ENCODE results near the gene ROPN1.

The ROPN1 gene

DNA sequence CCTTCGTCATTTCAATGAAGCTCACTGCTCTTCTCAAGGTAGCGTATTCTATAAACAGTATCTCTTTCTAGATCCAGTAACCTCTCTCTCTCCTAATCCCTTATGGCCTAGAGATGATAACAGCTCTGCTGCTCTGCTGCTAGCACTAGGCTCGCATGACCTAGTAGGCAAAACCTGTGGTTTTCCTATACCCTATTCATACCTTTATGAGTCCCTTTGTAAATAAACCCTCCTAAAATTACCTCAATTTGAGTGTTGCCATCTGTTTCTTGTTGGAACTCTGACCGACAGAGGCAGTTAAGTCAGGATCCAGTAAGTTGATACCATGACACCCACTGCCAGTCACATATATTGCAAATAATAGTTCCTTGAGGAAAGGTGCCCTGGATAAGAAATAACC is 38.2 kb downstream of the ROPN1 start:
- H3K9me3 Mint-ChIP-seq: no peaks in the 10 kb centered on the region
- H3K36me3 Mint-ChIP-seq (ENCODE audit: insufficient read depth): peaks cover 4% of the 10 kb centered on the region
- H3K27me3 Mint-ChIP-seq: no peaks in the 10 kb centered on the region
- H3K4me3 Mint-ChIP-seq: no peak overlapping the region
- peaks cover 10% of the 10 kb centered on the region for H3K4me1 Mint-ChIP-seq
- no peak for ATAC-seq (replicated peaks; ENCODE audit: extremely low read depth, poor library complexity, severe bottlenecking)
- no peak overlapping the region for H3K27ac Mint-ChIP-seq (ENCODE audit: low read depth)
- no peak for DNase-seq (ENCODE audit: low spot score in 2 of 2)

DNA sequence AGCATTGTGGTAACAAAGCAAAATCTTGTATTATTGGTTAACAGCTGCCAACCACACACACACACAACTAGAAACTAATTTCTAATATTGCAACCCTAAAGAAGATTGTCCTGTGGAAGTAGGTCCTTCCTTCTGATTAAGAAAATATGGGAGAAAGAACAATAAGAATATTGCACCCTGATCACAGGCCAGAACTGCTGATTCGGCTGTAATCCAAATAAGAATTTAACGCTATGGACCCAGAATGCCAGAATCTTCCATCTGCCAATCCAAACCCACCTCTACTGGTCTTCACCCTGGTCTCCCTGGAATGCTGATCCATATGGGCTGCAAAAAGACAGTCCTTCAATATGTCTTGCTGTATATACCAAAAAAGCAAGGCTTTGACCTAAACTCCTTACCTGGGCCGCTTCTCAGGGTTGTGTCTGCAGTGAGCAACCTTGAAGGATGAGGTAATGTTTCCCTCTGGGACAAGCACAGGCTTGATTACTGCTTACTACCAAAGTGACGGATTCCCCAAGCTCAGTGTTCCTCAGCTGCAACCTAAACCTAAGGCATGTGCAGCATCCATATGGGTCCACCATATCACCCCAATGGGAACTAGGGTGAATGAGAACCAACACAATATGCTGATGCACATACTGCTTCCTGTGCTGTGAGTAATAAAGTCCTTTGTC is 38.9 kb downstream of the ROPN1 start:
- peaks cover 2% of the 10 kb centered on the region for H3K4me1 Mint-ChIP-seq
- peaks cover 4% of the 10 kb centered on the region for H3K36me3 Mint-ChIP-seq (ENCODE audit: insufficient read depth)

DNA sequence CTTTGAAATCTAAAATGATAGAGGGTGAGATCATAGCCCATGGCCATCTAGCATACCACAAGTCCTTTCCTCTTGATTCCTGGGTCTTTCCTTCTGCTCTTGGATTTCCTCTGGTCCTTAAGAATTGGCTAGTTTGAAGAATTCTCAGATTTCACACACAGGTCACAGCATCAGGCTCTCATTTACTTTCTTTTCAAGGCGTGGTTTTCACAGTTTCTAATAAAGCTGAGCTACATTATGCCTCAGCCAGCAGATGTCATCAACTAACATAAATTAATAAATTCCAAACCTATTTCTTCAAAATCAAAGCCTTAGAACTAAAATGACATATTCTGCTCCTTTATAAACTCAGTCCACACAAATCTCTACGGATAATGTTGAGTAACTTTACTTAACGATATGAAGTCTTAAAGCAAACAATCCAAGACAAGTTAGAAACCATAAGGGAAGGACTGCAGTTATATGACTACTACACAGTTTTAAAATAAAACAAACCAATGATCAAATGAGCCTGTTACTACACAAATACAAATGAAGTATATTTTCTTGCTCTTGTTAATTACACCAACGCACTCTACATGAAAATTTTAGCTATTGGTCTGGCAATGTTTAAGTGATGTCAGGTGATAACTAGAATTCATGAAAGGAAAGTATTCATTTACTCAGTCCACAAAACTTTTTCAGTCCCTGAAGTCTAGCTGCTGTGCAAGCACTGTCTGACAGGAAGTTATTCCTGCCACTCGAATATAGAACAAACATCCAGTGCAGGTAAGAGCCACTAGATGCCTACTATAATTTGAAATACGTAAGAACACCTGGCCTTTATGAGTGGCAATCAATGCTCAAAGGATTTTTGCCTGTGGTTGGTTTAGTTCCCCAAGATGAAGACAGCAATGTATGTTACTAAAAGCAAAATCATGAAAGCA is 40.1 kb downstream of the ROPN1 start:
- Mint-ChIP-seq H3K4me1 (no peaks in the 10 kb centered on the region), H3K4me3 (no peak overlapping the region), H3K9me3 (no peaks in the 10 kb centered on the region), H3K27ac (ENCODE audit: low read depth) (no peak overlapping the region), H3K36me3 (ENCODE audit: insufficient read depth) (peaks cover 7% of the 10 kb centered on the region), H3K27me3 (no peaks in the 10 kb centered on the region)
- DNase-seq (ENCODE audit: low spot score in 2 of 2): no peak
- ATAC-seq (replicated peaks; ENCODE audit: extremely low read depth, poor library complexity, severe bottlenecking): no peak

More for the DNA sequence above, 38.9 kb downstream of the ROPN1 start:
- DNase-seq (ENCODE audit: low spot score in 2 of 2): no peak
- Mint-ChIP-seq H3K9me3 (no peaks in the 10 kb centered on the region), H3K27me3 (no peaks in the 10 kb centered on the region), H3K4me3 (no peak overlapping the region), H3K27ac (ENCODE audit: low read depth) (no peak overlapping the region)
- ATAC-seq (replicated peaks; ENCODE audit: extremely low read depth, poor library complexity, severe bottlenecking): no peak

DNA sequence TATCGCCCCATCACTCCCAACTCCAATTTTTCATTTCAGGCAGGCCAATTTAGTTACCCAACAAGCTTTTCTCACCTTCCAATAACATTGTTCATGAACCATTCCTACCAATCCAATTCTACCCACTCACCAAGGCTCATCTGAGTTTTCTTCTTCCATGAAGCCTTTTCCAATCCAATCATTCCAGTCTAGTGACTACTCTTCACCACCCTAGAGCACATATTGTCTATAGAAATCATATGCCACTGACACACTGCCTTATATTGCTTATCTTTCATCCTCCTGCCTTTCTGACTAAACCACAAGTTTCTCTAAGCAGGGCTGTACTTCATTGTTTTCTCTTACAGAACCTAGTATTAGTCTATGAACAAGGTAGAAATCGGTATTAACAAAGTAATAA is 42.3 kb downstream of the ROPN1 start:
- H3K4me3 Mint-ChIP-seq: no peak overlapping the region
- DNase-seq (ENCODE audit: low spot score in 2 of 2) (no peak), ATAC-seq (replicated peaks; ENCODE audit: extremely low read depth, poor library complexity, severe bottlenecking) (no peak)
- H3K9me3 Mint-ChIP-seq: no peaks in the 10 kb centered on the region
- no peaks in the 10 kb centered on the region for H3K27me3 Mint-ChIP-seq
- H3K27ac Mint-ChIP-seq (ENCODE audit: low read depth): no peak overlapping the region
- peaks cover 9% of the 10 kb centered on the region for H3K36me3 Mint-ChIP-seq (ENCODE audit: insufficient read depth)
- no peaks in the 10 kb centered on the region for H3K4me1 Mint-ChIP-seq

DNA sequence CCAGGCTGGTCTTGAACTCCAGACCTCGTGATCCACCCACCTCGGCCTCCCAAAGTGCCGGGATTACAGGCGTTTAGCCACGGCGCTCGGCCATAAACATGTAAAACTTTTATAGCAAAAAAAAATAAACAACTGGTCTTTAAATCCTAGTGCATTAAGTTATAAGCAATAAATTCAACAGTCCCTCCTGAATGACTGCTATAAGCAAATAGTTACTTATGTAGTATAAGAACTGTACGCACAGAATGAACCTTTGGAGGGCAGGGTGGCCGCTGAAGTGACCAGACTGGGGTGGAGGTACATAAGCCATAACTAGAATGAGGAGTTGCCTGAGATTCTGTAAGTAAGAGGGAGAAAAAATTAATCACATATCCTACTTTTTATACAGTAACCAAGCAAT is 43.5 kb downstream of the ROPN1 start:
- no peak overlapping the region for H3K4me3 Mint-ChIP-seq
- no peaks in the 10 kb centered on the region for H3K4me1 Mint-ChIP-seq
- no peaks in the 10 kb centered on the region for H3K9me3 Mint-ChIP-seq
- no peak for ATAC-seq (replicated peaks; ENCODE audit: extremely low read depth, poor library complexity, severe bottlenecking)
- H3K36me3 Mint-ChIP-seq (ENCODE audit: insufficient read depth): peaks cover 13% of the 10 kb centered on the region
- H3K27ac Mint-ChIP-seq (ENCODE audit: low read depth): no peak overlapping the region
- H3K27me3 Mint-ChIP-seq: no peaks in the 10 kb centered on the region
- DNase-seq (ENCODE audit: low spot score in 2 of 2): no peak

DNA sequence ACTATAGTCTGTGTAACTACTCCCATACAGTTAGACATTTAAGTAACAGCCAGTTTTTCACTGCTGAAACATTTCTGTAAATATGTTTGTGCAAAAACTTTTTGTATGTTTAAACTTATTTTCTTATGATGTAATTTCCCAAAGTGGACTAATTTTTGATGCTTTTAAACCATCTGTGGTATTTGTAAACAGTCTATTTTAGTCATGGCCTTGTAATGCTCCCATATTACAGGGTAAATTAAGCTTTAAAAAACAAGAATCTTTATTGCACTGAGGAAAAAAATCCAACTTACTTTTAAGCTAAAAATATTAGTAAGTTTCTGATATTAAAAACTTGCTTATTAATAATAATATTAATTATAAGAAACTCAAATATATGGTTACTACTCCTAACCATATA is 44.4 kb downstream of the ROPN1 start:
- no peak for DNase-seq (ENCODE audit: low spot score in 2 of 2)
- peaks cover 16% of the 10 kb centered on the region for H3K36me3 Mint-ChIP-seq (ENCODE audit: insufficient read depth)
- H3K27me3 Mint-ChIP-seq: no peaks in the 10 kb centered on the region
- H3K4me1 Mint-ChIP-seq: no peaks in the 10 kb centered on the region
- no peaks in the 10 kb centered on the region for H3K9me3 Mint-ChIP-seq
- ATAC-seq (replicated peaks; ENCODE audit: extremely low read depth, poor library complexity, severe bottlenecking): no peak
- no peak overlapping the region for H3K4me3 Mint-ChIP-seq
- H3K27ac Mint-ChIP-seq (ENCODE audit: low read depth): no peak overlapping the region

DNA sequence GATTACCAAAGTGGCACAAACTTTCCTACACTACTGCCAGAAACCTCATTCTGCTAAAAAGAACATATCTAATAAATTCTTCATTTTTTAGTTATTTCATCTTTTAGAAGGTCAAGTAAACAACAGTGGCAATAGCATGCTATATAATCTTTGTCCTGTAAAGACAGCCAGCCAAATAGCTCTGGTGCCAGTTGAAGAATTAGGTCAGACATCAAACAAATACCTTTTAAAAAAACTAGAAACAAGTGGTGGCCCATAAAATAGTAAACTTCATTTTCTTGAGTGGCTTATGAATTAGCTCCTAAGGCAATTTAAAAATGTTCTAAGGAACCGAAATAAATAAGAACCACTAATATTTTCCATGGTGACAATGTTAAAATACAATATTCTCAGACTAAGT is 50.4 kb downstream of the ROPN1 start:
- H3K27me3 Mint-ChIP-seq: no peaks in the 10 kb centered on the region
- H3K36me3 Mint-ChIP-seq (ENCODE audit: insufficient read depth): peaks cover 9% of the 10 kb centered on the region
- ATAC-seq (replicated peaks; ENCODE audit: extremely low read depth, poor library complexity, severe bottlenecking) (no peak), DNase-seq (ENCODE audit: low spot score in 2 of 2) (no peak)
- no peaks in the 10 kb centered on the region for H3K9me3 Mint-ChIP-seq
- no peak overlapping the region for H3K4me3 Mint-ChIP-seq
- H3K27ac Mint-ChIP-seq (ENCODE audit: low read depth): no peak overlapping the region
- H3K4me1 Mint-ChIP-seq: no peaks in the 10 kb centered on the region

DNA sequence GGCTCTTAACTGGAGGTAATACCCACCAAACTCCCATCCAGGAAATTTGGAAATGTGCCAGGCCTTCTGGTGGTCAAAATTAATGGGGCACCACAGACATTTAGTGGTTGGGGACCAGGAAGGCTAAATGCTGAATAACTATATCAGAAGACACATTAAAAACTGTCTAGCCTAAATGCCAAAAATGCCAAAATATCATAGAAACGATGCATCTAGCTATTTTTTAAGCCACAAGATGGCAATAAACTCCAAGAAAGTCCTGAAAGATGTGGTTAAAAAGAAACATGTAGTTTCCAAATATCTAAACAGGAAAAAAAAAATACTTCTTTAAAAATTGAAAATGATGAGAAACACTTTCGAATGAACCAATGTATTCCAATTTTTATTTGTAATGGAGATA is 50.8 kb downstream of the ROPN1 start:
- DNase-seq (ENCODE audit: low spot score in 2 of 2) (no peak), ATAC-seq (replicated peaks; ENCODE audit: extremely low read depth, poor library complexity, severe bottlenecking) (no peak)
- no peaks in the 10 kb centered on the region for H3K27me3 Mint-ChIP-seq
- H3K4me3 Mint-ChIP-seq: no peak overlapping the region
- no peak overlapping the region for H3K27ac Mint-ChIP-seq (ENCODE audit: low read depth)
- H3K36me3 Mint-ChIP-seq (ENCODE audit: insufficient read depth): peaks cover 8% of the 10 kb centered on the region
- no peaks in the 10 kb centered on the region for H3K4me1 Mint-ChIP-seq
- H3K9me3 Mint-ChIP-seq: no peaks in the 10 kb centered on the region

DNA sequence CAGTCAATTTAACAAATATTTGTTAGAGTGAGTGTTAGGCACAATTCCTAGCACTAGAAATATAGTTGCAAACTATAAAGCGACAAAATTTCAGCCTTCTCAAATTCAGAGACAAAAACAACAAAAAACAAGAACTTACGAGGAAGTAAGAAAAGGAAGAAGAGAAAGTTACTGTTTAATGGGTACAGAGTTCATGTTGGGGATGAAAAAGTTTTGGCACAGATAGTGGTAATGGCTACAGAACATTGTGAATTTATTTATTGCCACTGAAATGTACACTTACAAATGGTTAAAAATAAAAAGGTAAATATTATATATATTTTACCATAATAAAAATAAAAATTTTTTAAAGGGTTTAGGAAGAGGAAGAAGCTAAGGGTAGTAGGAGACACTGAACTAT is 52.2 kb downstream of the ROPN1 start:
- ATAC-seq (replicated peaks; ENCODE audit: extremely low read depth, poor library complexity, severe bottlenecking): no peak
- no peak overlapping the region for H3K27ac Mint-ChIP-seq (ENCODE audit: low read depth)
- peaks cover 8% of the 10 kb centered on the region for H3K36me3 Mint-ChIP-seq (ENCODE audit: insufficient read depth)
- no peak for DNase-seq (ENCODE audit: low spot score in 2 of 2)
- H3K4me3 Mint-ChIP-seq: no peak overlapping the region
- H3K4me1 Mint-ChIP-seq: no peaks in the 10 kb centered on the region
- H3K27me3 Mint-ChIP-seq: no peaks in the 10 kb centered on the region
- no peaks in the 10 kb centered on the region for H3K9me3 Mint-ChIP-seq

DNA sequence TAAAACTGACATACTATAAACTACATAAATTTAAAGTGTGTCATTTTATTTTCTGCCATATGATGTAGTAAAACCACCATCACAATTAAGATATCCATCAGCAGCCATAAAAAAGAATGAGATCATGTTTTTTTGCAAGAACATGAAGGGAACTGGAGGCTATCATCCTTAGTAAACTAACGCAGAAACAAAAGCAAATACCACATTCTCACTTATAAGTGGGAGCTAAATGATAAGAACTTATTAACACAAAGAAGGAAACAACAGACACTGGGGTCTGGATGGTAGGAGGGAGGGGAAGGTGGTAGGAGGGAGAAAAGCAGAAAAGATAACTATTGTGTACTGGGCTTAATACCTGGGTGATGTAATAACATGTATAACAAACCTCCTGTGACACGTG is 55.5 kb downstream of the ROPN1 start:
- Mint-ChIP-seq H3K4me3 (no peak overlapping the region), H3K9me3 (no peaks in the 10 kb centered on the region), H3K27ac (ENCODE audit: low read depth) (no peak overlapping the region), H3K4me1 (no peaks in the 10 kb centered on the region), H3K27me3 (no peaks in the 10 kb centered on the region), H3K36me3 (ENCODE audit: insufficient read depth) (peaks cover 5% of the 10 kb centered on the region)
- DNase-seq (ENCODE audit: low spot score in 2 of 2) (no peak), ATAC-seq (replicated peaks; ENCODE audit: extremely low read depth, poor library complexity, severe bottlenecking) (no peak)

DNA sequence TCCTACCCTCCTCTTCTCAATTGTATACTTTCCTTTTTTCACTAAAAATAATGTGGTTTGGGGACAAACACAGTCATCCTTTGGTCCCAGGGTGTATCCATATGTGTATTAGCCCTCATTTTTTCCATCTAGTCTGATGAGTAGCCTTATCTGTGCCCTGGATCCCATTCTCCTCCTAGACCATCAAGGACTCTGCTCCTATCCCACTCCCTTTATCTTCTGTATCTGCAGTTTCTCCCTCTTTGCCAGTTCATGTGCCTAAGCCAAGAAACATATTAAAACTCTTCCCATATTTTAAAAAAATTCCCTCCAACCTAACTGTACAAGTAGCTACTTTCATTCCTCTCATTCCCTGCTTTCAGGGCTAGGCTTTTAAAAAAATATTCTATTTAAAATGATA is 56.1 kb downstream of the ROPN1 start:
- Mint-ChIP-seq H3K4me1 (no peaks in the 10 kb centered on the region), H3K36me3 (ENCODE audit: insufficient read depth) (peaks cover 7% of the 10 kb centered on the region), H3K9me3 (no peaks in the 10 kb centered on the region), H3K27ac (ENCODE audit: low read depth) (no peak overlapping the region), H3K27me3 (no peaks in the 10 kb centered on the region), H3K4me3 (no peak overlapping the region)
- ATAC-seq (replicated peaks; ENCODE audit: extremely low read depth, poor library complexity, severe bottlenecking) (no peak), DNase-seq (ENCODE audit: low spot score in 2 of 2) (no peak)

DNA sequence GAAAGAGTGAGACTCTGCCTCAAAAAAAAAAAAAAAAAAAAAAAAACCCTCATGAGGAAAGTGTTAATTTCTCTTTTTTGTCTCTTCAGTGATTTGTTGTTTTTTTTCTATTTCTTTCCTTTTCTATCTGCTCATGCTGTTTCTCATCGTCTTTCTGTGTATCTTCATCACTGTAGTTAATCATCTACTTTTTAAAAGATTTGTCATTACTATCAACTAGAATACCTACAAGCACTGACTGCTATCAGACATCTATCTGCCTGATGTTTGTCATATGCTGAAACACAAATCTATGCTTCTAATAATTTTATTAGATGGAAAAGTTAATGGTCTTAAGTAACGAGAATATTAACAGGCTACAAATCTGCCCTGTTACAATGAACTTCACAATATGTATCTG is 57.7 kb downstream of the ROPN1 start:
- DNase-seq (ENCODE audit: low spot score in 2 of 2) (no peak), ATAC-seq (replicated peaks; ENCODE audit: extremely low read depth, poor library complexity, severe bottlenecking) (no peak)
- Mint-ChIP-seq H3K27me3 (no peaks in the 10 kb centered on the region), H3K4me3 (no peak overlapping the region), H3K36me3 (ENCODE audit: insufficient read depth) (peaks cover 9% of the 10 kb centered on the region), H3K27ac (ENCODE audit: low read depth) (no peak overlapping the region), H3K4me1 (no peaks in the 10 kb centered on the region), H3K9me3 (no peaks in the 10 kb centered on the region)

DNA sequence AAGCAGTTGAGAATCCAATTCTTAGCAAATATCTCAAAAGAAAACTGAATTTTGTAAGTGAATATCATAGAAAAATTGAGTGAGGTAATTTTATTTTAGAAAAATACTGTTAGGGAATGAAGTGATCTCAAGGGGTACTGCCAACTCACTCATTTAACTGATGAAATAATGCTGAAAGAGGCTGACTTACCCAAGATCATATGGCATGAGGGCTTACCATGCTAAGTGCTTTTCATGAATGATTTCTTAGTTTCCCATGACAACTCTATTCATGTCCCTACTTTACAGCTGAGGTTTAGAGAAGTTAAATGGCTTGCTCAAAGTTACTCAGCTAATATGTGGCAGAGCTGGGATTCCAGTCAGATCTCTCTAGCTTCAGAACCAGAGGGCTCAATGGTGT is 61.5 kb downstream of the ROPN1 start:
- ATAC-seq (replicated peaks; ENCODE audit: extremely low read depth, poor library complexity, severe bottlenecking): no peak
- Mint-ChIP-seq H3K27ac (ENCODE audit: low read depth) (no peak overlapping the region), H3K9me3 (no peaks in the 10 kb centered on the region), H3K27me3 (no peaks in the 10 kb centered on the region), H3K4me3 (no peak overlapping the region), H3K36me3 (ENCODE audit: insufficient read depth) (peaks cover 11% of the 10 kb centered on the region), H3K4me1 (no peaks in the 10 kb centered on the region)
- no peak for DNase-seq (ENCODE audit: low spot score in 2 of 2)
